GM21390 (cell line): ENCODE measurements around the gene IGFLR1.

Experiments used
- ATAC-seq: cut with Tn5 transposase; IDR thresholded peaks from one replicate; pipeline ENCODE4 v1.9.1; 2021; ENCODE audit not compliant: unreplicated experiment

Gene IGFLR1, protein sequence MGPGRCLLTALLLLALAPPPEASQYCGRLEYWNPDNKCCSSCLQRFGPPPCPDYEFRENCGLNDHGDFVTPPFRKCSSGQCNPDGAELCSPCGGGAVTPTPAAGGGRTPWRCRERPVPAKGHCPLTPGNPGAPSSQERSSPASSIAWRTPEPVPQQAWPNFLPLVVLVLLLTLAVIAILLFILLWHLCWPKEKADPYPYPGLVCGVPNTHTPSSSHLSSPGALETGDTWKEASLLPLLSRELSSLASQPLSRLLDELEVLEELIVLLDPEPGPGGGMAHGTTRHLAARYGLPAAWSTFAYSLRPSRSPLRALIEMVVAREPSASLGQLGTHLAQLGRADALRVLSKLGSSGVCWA

DNA sequence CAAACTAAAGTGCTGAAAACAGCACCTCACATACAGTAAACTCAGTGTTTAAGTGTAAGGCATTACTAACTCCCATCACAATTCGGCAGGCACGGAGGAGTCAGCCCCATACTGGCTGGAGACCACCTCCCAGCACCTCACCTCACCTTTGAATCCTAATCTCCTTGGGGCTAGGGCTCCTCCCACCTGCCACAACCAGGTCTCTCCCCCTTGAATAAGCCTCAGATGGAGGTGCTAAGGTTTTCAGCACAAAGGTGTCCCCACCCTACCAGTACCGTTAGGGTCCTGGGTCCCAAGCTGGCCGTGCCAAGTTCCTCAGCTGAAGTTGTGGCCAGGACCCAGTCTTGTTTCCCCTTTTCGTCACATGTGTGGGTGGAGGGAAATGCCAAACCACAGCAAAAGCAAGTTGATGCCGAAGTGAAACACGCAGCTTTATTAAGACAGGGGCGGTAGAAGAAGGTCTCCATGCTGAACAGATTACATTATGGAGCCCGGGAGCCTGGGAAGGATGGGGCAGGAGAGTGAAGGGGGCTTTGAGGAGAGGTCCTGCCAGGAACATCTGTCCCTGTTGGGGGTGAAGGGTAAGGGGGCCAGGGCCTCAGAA lies at the start of gene IGFLR1:
TSS of gene IGFLR1 (minus strand) at position 332 of the 604 bp plus-strand sequence. CDS start 1,272 bp downstream, outside the sequence.
- no peak for ATAC-seq

- no peak for ATAC-seq
Measured at GRCh38 chr19:35791814-35792279, 49.6 kb upstream of the IGFLR1 start.

DNA sequence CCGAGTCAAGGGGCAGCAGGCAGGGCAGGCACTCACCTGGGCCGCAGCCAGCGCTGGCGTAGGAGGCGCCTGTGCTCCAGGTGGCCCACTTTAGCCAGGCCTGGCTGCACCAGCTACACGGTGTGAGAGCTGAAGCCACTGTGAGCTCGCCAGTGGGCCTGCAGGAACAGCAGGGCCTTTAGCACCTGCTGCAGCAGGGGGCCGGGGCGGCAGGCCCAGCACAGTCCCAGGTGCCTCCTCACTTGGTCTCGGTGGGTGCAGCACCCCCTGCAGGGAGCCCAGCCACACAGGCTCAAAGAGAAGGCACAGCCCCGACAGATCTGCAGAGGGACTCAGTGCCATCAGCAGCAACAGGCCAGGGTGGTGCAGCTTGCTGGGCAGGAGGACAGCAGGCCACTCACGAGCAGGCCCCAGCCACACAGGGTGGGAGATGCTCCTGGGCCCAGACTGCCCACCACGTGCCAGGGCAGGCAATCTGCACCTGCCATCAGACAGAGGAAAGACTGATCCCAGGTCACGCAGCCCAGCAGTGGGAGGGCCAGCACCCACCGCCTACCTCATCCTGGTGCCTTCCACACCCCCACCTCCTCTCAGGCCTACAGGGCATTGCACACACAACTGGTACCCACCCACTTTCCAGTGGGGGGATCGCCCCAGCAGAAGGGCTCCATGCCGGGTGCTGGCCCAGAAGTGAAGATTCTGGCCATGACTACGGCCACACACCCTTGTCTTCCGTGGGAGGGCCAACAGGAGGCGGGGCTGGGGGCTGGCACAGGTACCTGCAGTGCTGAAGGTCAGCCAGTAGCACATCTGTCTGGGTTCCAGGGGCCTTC lies 48.9 kb upstream of the IGFLR1 start:
- ATAC-seq = no peak

GRCh38 chr19:35789978-35790944 lies 48.0 kb upstream of the IGFLR1 start:
- no peak for ATAC-seq

- no peak for ATAC-seq
Measured at GRCh38 chr19:35789195-35789977, 47.1 kb upstream of the IGFLR1 start.

GRCh38 chr19:35788205-35788960 lies 46.1 kb upstream of the IGFLR1 start:
- ATAC-seq = no peak

DNA sequence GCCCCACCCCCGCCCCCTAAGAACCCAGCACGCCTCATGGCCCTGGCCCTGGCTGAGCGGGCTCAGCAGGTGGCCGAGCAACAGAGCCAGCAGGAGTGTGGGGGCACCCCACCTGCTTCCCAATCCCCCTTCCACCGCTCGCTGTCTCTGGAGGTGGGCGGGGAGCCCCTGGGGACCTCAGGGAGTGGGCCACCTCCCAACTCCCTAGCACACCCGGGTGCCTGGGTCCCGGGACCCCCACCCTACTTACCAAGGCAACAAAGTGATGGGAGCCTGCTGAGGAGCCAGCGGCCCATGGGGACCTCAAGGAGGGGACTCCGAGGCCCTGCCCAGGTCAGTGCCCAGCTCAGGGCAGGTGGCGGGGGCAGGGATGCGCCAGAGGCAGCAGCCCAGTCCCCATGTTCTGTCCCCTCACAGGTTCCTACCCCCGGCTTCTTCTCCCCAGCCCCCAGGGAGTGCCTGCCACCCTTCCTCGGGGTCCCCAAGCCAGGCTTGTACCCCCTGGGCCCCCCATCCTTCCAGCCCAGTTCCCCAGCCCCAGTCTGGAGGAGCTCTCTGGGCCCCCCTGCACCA lies 45.1 kb upstream of the IGFLR1 start:
- ATAC-seq = no peak

- no peak for ATAC-seq
Measured at GRCh38 chr19:35786299-35787160, 44.3 kb upstream of the IGFLR1 start.

GRCh38 chr19:35785339-35785627 lies 43.0 kb upstream of the IGFLR1 start:
- ATAC-seq = no peak

- ATAC-seq = no peak
Measured at GRCh38 chr19:35784503-35785338, 42.5 kb upstream of the IGFLR1 start.

DNA sequence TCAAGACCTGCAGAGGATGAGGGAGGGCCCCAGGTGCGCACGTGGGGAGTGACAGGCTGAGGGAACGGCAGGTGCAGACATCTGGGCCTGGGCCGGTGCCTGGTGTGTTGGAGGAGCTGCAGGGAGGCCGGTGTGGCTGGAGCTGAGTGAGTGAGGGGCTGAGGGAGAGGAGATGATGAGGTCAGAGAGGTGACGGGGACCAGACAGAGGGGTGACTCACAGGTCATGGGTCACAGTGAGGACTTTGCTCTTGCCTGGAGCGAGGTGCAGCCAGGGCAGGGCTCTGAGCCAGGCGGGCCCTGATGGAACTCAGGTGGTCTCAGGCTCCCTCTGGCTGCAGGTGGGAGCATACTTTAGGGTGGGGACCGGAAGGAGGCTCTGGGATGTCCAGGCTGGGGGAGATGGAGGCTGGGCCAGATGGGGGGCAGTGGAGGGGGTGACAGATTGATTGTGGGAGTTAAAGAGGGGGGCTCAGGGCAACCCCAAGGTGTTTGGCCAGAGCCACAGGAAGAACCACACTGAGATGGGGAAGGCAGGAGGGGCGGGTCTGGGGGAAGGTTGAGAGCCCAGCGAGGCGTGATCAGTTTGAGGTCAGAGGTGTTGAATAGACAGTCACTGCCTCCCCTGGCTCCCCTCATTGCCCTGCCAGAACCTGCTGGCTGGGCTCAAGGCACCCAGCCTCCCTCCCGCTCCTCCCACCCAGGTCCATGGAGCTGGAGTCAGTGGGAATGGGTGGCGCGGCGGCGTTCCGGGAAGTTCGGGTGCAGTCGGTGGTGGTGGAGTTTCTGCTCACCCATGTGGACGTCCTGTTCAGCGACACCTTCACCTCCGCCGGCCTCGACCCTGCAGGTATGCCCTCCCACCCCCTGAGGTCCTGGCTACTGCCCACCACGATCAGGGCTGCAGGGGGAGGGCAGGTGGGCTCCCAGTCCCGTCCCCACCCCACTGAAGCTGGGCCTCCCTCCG lies 41.5 kb upstream of the IGFLR1 start:
- ATAC-seq = no peak

- ATAC-seq = no peak
Measured at GRCh38 chr19:35782589-35782988, 40.3 kb upstream of the IGFLR1 start.

GRCh38 chr19:35781650-35782049 lies 39.4 kb upstream of the IGFLR1 start:
- no peak for ATAC-seq

- ATAC-seq = no peak
Measured at GRCh38 chr19:35780717-35781116, 38.5 kb upstream of the IGFLR1 start.

- no peak for ATAC-seq
Measured at GRCh38 chr19:35780058-35780457, 37.8 kb upstream of the IGFLR1 start.

GRCh38 chr19:35779033-35779432 lies 36.8 kb upstream of the IGFLR1 start:
- ATAC-seq = no peak
